Measurements from ENCODE around the gene C12orf76.
A peak's percentile ranks its signal among the peaks of the same experiment; 100 is the strongest.
"Not testable (repeated sequence)": the region's sequence is repeated elsewhere in the genome, so short reads cannot be mapped to it uniquely, and the experiment has no call there.

C12orf76 gene

GRCh38 chr12:110048242-110049027, at the start of gene C12orf76:
C12orf76 (minus strand) TSS chr12:110048522; CDS start chr12:110048495, 27 bp downstream.
- DNase-seq (ENCODE audit: low read depth), result peak; percentile 81

- no peak for DNase-seq (ENCODE audit: low read depth)
These were observed 45.4 kb upstream of the C12orf76 start for GRCh38 chr12:110093631-110094311.

GRCh38 chr12:110091136-110091711, 42.9 kb upstream of the C12orf76 start:
- no peak for DNase-seq (ENCODE audit: low read depth)

GRCh38 chr12:110090266-110091135, 42.2 kb upstream of the C12orf76 start:
- no peak for DNase-seq (ENCODE audit: low read depth)

- DNase-seq (ENCODE audit: low read depth), result no peak
These were observed 40.6 kb upstream of the C12orf76 start for GRCh38 chr12:110088936-110089335.

GRCh38 chr12:110088216-110088615, 39.9 kb upstream of the C12orf76 start:
- not testable (repeated sequence) for DNase-seq (ENCODE audit: low read depth)

GRCh38 chr12:110084314-110085015, 36.1 kb upstream of the C12orf76 start:
- no peak for DNase-seq (ENCODE audit: low read depth)

- no peak for DNase-seq (ENCODE audit: low read depth)
These were observed 32.1 kb upstream of the C12orf76 start for GRCh38 chr12:110080410-110080809.

- DNase-seq (ENCODE audit: low read depth), result peak; percentile 52
These were observed 31.4 kb upstream of the C12orf76 start for GRCh38 chr12:110079477-110080400.

- DNase-seq (ENCODE audit: low read depth), result no peak
These were observed 29.5 kb upstream of the C12orf76 start for GRCh38 chr12:110077800-110078199.

- DNase-seq (ENCODE audit: low read depth), result no peak
These were observed 27.6 kb upstream of the C12orf76 start for GRCh38 chr12:110075880-110076279.

- DNase-seq (ENCODE audit: low read depth), result no peak
These were observed 25.8 kb upstream of the C12orf76 start for GRCh38 chr12:110074089-110074488.

GRCh38 chr12:110073049-110073831, 24.9 kb upstream of the C12orf76 start:
- DNase-seq (ENCODE audit: low read depth), result no peak

GRCh38 chr12:110072636-110073035, 24.3 kb upstream of the C12orf76 start:
- DNase-seq (ENCODE audit: low read depth), result not testable (repeated sequence)

- no peak for DNase-seq (ENCODE audit: low read depth)
These were observed 23.6 kb upstream of the C12orf76 start for GRCh38 chr12:110071967-110072366.

- no peak for DNase-seq (ENCODE audit: low read depth)
These were observed 23.2 kb upstream of the C12orf76 start for GRCh38 chr12:110071504-110071903.

GRCh38 chr12:110068654-110069053, 20.3 kb upstream of the C12orf76 start:
- DNase-seq (ENCODE audit: low read depth), result no peak

- not testable (repeated sequence) for DNase-seq (ENCODE audit: low read depth)
These were observed 19.8 kb upstream of the C12orf76 start for GRCh38 chr12:110068115-110068514.

- no peak for DNase-seq (ENCODE audit: low read depth)
These were observed 19.2 kb upstream of the C12orf76 start for GRCh38 chr12:110067531-110067930.
